H1 (cell line): Measurements from ENCODE around the gene PRADC1.

ENCODE experiments used
- BACH1 ChIP-seq: IDR thresholded peaks from 2 replicates; pipeline ENCODE4 v1.6.1; 2012; ENCODE audit warnings: low read length, improper control_type of control experiment
- EZH2 ChIP-seq: fragments of 200-600 bp; sonication (generic); IDR thresholded peaks from 2 replicates; pipeline ENCODE4 v1.7.1; 2012; ENCODE audit warnings: low read depth, mild to moderate bottlenecking, moderate library complexity, low read length, inconsistent platforms; ENCODE audit not compliant: severe bottlenecking
- JUND ChIP-seq: IDR thresholded peaks from 2 replicates; pipeline ENCODE4 v1.6.1; 2011; ENCODE audit warnings: mild to moderate bottlenecking, improper control_type of control experiment, low read length
- YY1 ChIP-seq: IDR thresholded peaks from 2 replicates; pipeline ENCODE4 v1.6.1; 2011; ENCODE audit warnings: low read depth, mild to moderate bottlenecking, low read length
- TF ChIP-seq, protein P1 (sequence below), 3 experiments: IDR thresholded peaks; 1 replicate in 2 of 3; 2 replicates in 1 of 3; pipeline versions ENCODE4 v1.5.1 to v1.6.1; 2011; ENCODE audit warnings: low read length in 3 of 3, mild to moderate bottlenecking in 3 of 3, inconsistent platforms in 2 of 3, low read depth in 1 of 3, moderate library complexity in 1 of 3; ENCODE audit not compliant: insufficient read depth in 1 of 3; ENCODE audit errors: control extremely low read depth in 1 of 3
- TF ChIP-seq, protein P2 (sequence below): IDR thresholded peaks from 2 replicates; pipeline ENCODE4 v1.6.1; 2012; ENCODE audit warnings: inconsistent platforms

DNA sequence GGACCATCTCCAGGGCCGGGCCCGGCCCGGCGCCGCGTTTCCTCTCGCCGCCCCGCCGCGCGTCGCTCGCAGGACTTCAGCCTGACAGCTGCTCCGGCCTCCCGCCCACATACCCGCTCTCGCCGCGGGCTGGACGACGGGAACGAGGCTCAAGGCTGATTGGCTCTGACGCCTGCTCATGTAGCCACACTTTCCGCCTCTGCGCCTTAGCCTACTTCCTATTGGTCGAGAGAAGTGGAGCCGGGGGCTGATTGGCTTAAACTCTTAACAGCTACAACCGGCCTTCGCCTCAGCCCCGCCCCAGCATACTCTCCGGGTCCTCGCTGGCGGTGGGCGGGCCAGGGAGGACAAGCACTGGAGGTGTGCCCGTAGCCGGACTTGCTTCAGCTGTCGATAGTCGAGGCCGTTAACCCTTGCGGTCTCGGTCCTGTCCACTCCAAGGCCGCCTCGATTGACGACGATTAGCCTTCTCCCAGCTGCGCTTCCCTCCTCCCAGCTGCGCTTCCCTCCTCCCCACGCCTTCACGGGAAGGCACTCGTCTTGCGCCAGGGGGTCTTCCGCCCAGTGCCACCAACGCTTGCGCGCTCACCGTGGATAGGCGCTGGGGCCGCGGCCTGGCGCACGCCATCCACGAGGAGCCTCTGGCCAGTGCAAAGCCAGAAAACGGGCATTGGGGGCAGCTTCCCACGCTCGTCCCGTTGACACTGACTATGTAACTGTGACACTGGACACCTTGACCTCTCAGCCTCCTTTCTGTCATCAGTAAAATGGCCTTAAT is at the start of gene PRADC1:
- TF ChIP-seq, protein P1, sequence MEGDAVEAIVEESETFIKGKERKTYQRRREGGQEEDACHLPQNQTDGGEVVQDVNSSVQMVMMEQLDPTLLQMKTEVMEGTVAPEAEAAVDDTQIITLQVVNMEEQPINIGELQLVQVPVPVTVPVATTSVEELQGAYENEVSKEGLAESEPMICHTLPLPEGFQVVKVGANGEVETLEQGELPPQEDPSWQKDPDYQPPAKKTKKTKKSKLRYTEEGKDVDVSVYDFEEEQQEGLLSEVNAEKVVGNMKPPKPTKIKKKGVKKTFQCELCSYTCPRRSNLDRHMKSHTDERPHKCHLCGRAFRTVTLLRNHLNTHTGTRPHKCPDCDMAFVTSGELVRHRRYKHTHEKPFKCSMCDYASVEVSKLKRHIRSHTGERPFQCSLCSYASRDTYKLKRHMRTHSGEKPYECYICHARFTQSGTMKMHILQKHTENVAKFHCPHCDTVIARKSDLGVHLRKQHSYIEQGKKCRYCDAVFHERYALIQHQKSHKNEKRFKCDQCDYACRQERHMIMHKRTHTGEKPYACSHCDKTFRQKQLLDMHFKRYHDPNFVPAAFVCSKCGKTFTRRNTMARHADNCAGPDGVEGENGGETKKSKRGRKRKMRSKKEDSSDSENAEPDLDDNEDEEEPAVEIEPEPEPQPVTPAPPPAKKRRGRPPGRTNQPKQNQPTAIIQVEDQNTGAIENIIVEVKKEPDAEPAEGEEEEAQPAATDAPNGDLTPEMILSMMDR (IDR thresholded peaks at IDR 0.05; ENCODE audit: control extremely low read depth in 1 of 3, insufficient read depth in 1 of 3, low read depth in 1 of 3, low read length in 3 of 3), result no peak
- TF ChIP-seq EZH2 (no peak), YY1 (no peak), BACH1 (no peak), JUND (no peak)
- TF ChIP-seq, protein P2, sequence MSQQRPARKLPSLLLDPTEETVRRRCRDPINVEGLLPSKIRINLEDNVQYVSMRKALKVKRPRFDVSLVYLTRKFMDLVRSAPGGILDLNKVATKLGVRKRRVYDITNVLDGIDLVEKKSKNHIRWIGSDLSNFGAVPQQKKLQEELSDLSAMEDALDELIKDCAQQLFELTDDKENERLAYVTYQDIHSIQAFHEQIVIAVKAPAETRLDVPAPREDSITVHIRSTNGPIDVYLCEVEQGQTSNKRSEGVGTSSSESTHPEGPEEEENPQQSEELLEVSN, result peak; percentile 68
